NCI-H2107 treated with DMSO at 0.1 percent for 48 hours (cell line): ENCODE measurements around the gene SFMBT1.
"Not testable (repeated sequence)": the region's sequence is repeated elsewhere in the genome, so short reads cannot be mapped to it uniquely, and the experiment has no call there.

Source experiments
- DNase-seq: peaks from one replicate; lab custom pipeline; 2025; ENCODE audit not compliant: unreplicated experiment; lab: John Stamatoyannopoulos, UW

The SFMBT1 gene

GRCh38 chr3:53039376-53039752 lies 6.5 kb downstream of the SFMBT1 start:
- DNase-seq, result no peak

- no peak for DNase-seq
Measured at GRCh38 chr3:53038679-53039375, 7.0 kb downstream of the SFMBT1 start.

GRCh38 chr3:53035825-53036619 lies 9.9 kb downstream of the SFMBT1 start:
- no peak for DNase-seq

- not testable (repeated sequence) for DNase-seq
Measured at GRCh38 chr3:53035018-53035417, 10.9 kb downstream of the SFMBT1 start.

GRCh38 chr3:53034411-53034810 lies 11.5 kb downstream of the SFMBT1 start:
- not testable (repeated sequence) for DNase-seq

GRCh38 chr3:53032609-53033008 lies 13.3 kb downstream of the SFMBT1 start:
- DNase-seq, result no peak

- DNase-seq, result no peak
Measured at GRCh38 chr3:53030619-53031449, 15.0 kb downstream of the SFMBT1 start.

- no peak for DNase-seq
Measured at GRCh38 chr3:53028641-53029040, 17.2 kb downstream of the SFMBT1 start.

- no peak for DNase-seq
Measured at GRCh38 chr3:53027254-53027844, 18.5 kb downstream of the SFMBT1 start.

GRCh38 chr3:53026382-53027162 lies 19.3 kb downstream of the SFMBT1 start:
- DNase-seq, result no peak

GRCh38 chr3:53024315-53024714 lies 21.6 kb downstream of the SFMBT1 start:
- DNase-seq, result no peak

- peak; percentile 74 for DNase-seq
Measured at GRCh38 chr3:53023072-53023823, 22.6 kb downstream of the SFMBT1 start.

- DNase-seq, result no peak
Measured at GRCh38 chr3:53022647-53023046, 23.2 kb downstream of the SFMBT1 start.

- no peak for DNase-seq
Measured at GRCh38 chr3:53016236-53016635, 29.6 kb downstream of the SFMBT1 start.

GRCh38 chr3:53011324-53011723 lies 34.5 kb downstream of the SFMBT1 start:
- no peak for DNase-seq

GRCh38 chr3:53009826-53010539 lies 35.9 kb downstream of the SFMBT1 start:
- no peak for DNase-seq

- DNase-seq, result no peak
Measured at GRCh38 chr3:53008932-53009331, 36.9 kb downstream of the SFMBT1 start.

GRCh38 chr3:53005854-53006513 lies 39.9 kb downstream of the SFMBT1 start:
- DNase-seq, result no peak

GRCh38 chr3:53005338-53005737 lies 40.5 kb downstream of the SFMBT1 start:
- DNase-seq, result no peak
